ENCODE measurements around the gene BLNK.

DNA sequence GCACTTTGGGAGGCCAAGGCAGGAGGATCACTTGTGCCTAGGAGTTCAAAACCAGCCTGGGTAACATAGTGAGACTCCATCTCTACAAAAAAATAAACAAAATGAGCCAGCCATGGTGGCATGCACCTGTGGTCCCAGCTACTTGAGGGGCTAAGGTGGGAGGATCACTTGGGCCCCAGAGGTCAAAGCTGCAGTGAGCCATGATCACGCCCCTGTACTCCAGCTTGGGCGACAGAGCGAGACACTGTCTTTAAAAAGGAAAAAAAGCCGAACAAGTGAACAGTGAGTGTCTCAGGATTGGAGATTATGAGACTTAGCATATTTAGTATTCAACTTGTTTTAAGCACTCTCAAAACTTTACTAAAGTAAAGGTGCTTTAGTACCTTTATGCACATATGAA lies 28.1 kb downstream of the BLNK start:
- TF ChIP-seq, protein P1, sequence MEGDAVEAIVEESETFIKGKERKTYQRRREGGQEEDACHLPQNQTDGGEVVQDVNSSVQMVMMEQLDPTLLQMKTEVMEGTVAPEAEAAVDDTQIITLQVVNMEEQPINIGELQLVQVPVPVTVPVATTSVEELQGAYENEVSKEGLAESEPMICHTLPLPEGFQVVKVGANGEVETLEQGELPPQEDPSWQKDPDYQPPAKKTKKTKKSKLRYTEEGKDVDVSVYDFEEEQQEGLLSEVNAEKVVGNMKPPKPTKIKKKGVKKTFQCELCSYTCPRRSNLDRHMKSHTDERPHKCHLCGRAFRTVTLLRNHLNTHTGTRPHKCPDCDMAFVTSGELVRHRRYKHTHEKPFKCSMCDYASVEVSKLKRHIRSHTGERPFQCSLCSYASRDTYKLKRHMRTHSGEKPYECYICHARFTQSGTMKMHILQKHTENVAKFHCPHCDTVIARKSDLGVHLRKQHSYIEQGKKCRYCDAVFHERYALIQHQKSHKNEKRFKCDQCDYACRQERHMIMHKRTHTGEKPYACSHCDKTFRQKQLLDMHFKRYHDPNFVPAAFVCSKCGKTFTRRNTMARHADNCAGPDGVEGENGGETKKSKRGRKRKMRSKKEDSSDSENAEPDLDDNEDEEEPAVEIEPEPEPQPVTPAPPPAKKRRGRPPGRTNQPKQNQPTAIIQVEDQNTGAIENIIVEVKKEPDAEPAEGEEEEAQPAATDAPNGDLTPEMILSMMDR (IDR thresholded peaks at IDR 0.05): no peak
- no peak for TF ChIP-seq POLR2A (IDR thresholded peaks at IDR 0.05)

Measured in body of pancreas (tissue), 4 donors.